Midbrain (tissue), 1 donor: ENCODE data around the gene GRID2IP.
"Not testable (repeated sequence)": the region's sequence is repeated elsewhere in the genome, so short reads cannot be mapped to it uniquely, and the experiment has no call there.

Experiments used
- DNase-seq: peaks from one replicate; lab custom pipeline; 2025; lab: John Stamatoyannopoulos, UW

GRID2IP gene

GRCh38 chr7:6487184-6487545 is 64.1 kb downstream of the GRID2IP start:
- no peak for DNase-seq

- no peak for DNase-seq
Measured at GRCh38 chr7:6486438-6487183, 64.7 kb downstream of the GRID2IP start.

- no peak for DNase-seq
Measured at GRCh38 chr7:6482743-6483119, 68.5 kb downstream of the GRID2IP start.

DNA sequence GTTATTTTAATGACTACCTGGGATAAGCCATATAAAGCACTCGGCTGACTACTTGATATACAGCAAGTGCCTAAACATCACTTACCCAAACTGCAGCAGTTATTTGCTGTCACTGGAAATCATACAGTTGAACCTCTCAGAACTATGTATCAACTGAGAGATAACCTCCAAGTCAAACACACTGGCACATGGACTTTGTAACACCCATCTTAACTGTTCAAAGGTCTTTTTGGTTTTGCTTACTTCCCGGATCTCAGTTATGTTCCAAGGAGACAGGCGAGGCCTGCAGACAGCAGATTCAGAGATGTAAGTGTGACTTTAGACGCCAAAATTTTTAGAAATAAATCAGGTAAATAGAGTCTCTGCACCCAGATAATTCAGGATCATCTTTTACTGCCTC is 69.0 kb downstream of the GRID2IP start:
- no peak for DNase-seq

DNA sequence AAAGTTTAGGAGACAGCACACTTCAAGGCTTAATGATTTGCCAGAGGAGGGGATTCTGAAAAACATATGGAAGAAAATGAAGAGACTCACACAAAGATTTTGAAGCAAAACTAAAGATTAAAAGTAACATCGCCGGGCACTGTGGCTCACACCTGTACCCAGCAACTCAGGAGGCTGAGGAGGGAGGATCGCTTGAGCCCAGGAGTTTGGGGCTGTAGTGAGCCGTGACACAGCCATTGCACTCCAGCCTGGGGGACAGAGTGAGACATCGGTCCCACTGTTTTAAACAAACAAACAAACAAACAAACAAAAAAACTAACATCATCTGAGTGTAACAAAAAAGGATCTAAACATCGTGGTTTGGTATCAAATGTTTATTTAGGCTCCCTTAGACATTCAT is 69.8 kb downstream of the GRID2IP start:
- no peak for DNase-seq

DNA sequence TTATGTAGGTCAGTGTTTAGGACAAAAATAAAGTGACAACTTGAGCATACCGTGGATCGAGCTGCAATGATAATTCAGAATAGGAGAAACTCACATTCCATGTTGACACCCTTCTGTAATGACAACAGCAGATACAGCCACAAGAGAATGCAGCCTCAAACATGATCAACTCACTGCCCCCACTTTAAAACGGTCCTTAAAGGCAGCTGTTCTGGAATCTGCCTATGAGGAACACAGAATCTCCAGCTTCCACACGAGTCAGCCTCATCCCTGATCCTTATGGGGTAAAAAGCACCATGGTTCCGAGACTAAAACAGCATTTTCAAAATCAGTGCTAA is 71.0 kb downstream of the GRID2IP start:
- DNase-seq, result no peak

- DNase-seq, result no peak
Measured at GRCh38 chr7:6479067-6479466, 72.2 kb downstream of the GRID2IP start.

- DNase-seq, result no peak
Measured at GRCh38 chr7:6478186-6478585, 73.1 kb downstream of the GRID2IP start.

DNA sequence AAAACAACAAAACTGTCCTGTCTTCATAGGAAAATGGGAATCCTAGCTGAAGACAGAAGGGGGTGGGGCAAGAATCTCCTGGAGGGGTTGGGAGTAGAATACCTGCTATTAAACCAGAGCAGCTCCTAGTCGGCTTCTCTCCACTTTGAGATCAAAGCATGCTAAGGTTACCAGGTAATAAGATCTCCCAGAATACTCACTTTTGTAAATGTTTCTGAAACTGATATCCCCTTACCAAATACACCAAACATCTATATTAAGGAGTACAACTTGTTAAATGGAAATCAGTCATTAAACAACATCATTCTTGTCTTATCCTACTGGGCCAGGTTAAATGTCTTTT is 74.0 kb downstream of the GRID2IP start:
- no peak for DNase-seq

GRCh38 chr7:6476596-6477317 is 74.5 kb downstream of the GRID2IP start:
- DNase-seq, result no peak

GRCh38 chr7:6475433-6476186 is 75.7 kb downstream of the GRID2IP start:
- no peak for DNase-seq

DNA sequence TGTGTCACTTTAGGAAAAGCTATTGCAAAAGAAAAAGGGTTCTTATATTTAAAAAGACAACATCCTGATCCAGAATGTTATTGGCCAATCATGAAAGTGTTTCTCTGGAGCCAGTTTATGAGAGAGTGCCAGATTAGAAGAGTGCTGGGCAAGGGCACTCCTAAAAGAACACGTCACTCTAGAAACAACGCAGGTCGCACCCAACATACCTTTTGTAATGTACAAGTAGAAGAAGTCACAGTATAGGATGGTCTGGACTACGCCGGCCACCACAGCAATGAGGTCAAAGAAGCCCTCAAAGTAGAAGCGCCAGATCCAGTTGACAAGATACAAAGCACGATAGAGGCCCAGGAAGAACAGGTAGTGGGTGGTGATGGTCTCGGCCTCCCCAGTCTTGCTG is 85.4 kb downstream of the GRID2IP start:
- DNase-seq, result no peak

GRCh38 chr7:6463609-6464008 is 87.7 kb downstream of the GRID2IP start:
- not testable (repeated sequence) for DNase-seq

GRCh38 chr7:6461946-6462550 is 89.2 kb downstream of the GRID2IP start:
- no peak for DNase-seq

DNA sequence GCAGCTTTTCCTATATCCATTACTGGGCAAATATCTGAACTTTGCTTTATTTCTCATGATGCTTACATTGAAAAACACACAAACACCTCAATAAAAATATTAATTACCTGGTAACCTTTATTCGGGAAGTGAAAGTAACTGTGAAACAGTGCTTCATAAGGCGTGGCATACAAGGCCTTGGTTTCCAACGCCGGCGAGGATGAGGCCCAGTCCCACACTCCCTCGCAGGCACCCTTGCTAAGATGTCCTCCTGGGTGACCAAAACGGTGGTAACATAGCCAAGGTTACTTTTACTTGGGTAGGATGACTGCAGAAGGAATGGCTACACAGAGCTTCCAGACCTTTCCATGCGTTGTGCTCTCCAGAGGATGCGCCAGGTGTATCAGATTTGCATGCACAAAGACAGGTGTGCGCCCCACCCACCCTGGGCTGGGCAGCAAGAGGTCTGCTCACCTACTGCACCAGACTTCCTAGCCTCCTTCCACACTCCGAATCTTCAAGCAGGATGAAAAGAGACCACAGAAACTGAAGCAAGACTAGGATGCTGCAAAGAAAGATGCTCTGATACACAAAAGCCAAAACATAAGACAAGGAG is 90.2 kb downstream of the GRID2IP start:
- no peak for DNase-seq

GRCh38 chr7:6460303-6460702 is 91.0 kb downstream of the GRID2IP start:
- no peak for DNase-seq

- not testable (repeated sequence) for DNase-seq
Measured at GRCh38 chr7:6458676-6459075, 92.6 kb downstream of the GRID2IP start.

DNA sequence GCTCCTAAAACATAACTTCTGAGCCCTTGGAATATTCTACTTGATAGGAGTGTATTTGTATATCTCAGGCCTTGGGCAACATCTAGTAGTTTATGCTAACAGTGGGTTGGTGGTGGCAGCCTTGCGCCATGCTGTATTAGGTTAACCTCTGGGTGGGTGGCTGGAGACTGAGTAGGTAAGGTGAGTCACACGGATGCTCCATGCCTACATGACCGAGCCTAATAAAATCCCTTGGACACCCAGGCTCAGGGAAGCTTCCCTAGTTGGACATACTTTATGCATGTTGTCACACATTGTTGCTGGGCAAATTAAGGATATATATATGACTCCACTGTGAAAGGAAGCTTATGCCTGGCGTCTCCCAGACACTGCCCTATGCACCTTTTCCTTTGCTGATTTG is 97.5 kb downstream of the GRID2IP start:
- DNase-seq, result no peak

DNA sequence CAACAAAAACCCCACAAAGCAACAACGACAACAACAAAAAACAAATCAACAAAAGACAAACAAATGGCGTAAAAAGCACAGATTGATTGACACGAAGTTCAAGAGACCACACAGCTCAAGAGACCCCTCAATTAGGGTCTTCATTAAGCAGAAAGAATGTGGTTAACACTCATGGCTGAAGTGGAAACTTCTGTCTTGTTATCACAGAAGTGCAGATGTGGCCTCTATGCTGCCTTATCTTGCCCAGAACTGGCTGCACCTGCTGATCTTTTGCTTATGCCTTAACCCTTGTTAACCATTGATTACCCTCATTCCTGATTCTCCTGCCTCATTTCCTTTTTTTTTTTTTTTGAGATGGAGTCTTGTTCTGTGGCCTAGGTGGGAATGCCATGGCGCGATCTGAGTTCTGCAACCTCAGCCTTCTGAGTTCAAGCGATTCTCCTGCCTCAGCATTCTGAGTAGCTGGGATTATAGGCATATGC is 100.0 kb downstream of the GRID2IP start:
- no peak for DNase-seq

GRCh38 chr7:6450591-6450990 is 100.7 kb downstream of the GRID2IP start:
- DNase-seq, result not testable (repeated sequence)

- DNase-seq, result not testable (repeated sequence)
Measured at GRCh38 chr7:6449884-6450283, 101.4 kb downstream of the GRID2IP start.

- no peak for DNase-seq
Measured at GRCh38 chr7:6448943-6449543, 102.2 kb downstream of the GRID2IP start.
